Non-pigmented ciliary epithelial cell (primary cell): ENCODE results near the gene DSCAML1.

Experiments
- DNase-seq: peaks from one replicate; pipeline ENCODE4 v3.0.0-alpha.2; 2010; ENCODE audit warnings: low read depth

The DSCAML1 gene

GRCh38 chr11:117443266-117444186 is 353.5 kb downstream of the DSCAML1 start:
- peak; percentile 5 for DNase-seq

- no peak for DNase-seq
Measured at GRCh38 chr11:117442869-117443239, 354.2 kb downstream of the DSCAML1 start.

DNA sequence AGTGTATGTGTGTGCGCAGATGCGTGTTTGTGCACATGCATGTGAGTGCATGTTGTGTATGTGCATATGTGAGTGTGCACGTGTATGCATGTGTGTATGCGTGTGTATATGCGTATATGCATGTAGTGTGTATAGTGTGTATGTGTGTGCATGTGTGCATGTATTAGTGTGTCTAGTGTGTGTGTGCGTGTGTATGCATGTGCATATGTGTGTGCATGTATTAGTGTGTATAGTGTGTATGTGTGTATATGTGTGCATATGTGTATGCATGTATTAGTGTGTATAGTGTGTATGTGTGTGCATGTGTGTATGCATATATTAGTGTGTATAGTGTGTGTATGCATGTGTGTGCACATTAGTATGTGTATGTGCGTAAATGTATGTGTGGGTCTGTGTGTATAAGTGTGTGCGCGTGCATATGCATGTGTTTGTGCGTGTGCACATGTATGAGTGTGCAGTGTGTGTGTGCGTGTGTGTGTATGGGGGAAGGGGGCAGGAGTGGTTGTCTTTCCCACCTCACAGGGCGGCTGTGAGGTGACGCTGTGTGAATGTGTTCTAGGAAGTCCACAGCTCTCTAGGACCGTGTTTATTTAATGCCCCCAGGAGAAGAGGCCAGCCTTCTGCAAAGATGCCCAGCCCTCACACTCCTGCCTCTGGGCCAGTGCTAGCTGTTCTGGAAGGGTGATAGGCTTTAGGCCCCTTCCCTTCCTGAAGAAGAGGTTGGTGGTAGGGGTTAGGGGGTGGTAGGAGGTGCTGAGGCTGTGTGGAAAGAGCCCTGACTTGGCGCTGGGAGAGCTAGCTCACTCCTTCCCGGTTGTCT is 354.8 kb downstream of the DSCAML1 start:
- no peak for DNase-seq

- DNase-seq = no peak
Measured at GRCh38 chr11:117441146-117441975, 355.7 kb downstream of the DSCAML1 start.

GRCh38 chr11:117440258-117440657 is 356.8 kb downstream of the DSCAML1 start:
- DNase-seq = no peak

- no peak for DNase-seq
Measured at GRCh38 chr11:117439256-117439655, 357.8 kb downstream of the DSCAML1 start.

DNA sequence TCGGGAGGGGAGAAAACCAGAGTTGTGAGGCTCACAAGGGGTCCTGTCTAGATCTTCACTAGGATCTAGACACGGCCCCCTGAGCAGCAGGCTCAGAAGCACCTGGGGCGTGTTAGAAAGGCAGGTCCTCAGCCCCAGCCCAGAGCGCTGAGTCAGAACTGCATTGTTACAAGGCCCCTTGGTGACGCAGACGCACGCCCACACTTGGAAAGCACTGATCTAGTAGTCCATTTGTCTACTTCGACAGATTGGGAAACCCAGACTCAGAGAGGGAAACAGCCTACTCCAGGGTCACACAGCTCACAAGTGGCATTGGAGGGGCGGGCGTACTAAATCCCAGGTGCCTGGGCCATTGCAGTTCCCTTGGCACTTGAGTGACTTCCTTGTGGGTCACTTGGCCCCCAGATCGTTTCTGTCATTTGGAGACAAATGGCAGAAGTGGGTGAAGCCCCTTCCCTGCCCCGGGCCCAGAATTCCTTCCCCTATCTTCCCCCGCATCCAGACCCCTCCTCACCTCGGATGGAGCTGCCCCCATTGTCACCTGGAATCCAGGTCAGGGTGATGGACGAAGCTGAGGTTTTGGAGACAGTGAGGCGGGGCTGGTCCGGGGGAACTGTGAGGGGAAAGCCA is 358.5 kb downstream of the DSCAML1 start:
- DNase-seq = no peak

DNA sequence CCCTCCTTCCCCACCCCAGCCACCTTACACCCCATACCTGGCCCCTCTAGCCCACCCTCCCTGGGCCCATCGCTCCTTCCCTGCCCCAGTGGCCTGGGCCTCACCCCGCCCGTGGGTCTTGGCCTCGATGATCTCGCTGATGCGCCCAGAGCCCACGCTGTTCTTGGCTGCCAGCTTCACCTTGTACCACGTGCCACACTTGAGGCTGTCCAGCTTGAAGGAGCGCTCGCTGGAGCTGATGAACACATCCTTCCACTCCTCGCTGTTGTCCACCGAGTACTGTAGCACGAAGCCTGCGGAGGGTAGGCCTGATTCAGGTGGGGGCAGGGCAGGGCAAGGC is 359.3 kb downstream of the DSCAML1 start:
- DNase-seq = no peak

DNA sequence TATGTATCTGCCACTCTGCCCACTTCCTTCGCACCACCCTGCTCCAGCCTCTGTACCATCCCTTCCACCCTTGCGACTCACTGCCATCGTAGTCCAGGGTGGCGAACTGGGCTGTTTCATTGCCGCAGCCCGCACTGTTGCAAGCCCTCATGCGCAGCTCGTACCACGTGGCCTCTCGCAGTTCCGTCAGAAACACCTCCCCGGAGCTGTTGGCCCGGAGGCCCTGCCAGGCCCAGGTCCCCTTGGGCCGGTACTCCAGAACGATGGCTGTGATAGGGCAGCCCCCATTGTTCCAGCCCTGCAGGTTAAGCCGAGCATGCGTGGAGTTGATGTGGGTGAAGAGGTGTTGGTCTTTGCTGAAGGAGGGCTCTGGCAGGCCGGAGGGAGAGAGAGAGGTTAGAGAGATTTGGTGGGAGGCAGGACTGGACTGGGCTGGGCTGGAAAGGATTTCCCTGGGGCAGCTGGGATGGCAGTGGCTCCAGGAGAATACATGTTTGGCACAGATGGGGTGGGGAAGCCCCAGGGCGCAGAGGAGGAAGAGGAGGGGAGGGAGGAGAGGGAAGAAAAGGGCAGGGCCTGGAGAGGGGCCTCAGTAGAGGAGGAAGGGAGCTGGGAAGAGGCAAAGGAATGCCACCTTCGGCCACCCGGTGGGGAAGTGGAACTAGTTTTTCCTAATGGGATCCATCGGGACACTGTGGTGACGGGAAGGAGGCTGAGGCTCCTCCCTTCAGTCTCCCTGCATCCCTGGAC is 359.8 kb downstream of the DSCAML1 start:
- DNase-seq = no peak

DNA sequence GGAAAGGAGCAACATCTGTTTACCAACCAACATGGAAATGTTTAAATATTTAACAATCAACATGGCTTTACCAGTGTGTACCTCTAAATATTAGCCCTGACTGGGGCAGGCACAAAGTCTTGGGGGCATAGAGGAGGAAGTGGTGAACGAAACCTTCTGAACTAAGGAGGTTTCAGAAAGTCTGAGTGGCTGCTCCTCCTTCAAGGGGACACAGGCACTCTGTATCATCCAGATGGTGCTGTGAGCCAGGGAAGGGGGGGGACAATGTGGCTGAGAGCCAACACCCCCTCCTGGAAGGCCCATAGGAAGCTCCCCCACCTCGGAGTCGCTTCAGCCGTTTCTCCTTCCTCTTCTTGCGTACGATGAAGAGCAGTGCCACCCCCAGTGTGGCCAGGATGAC is 361.7 kb downstream of the DSCAML1 start:
- no peak for DNase-seq

DNA sequence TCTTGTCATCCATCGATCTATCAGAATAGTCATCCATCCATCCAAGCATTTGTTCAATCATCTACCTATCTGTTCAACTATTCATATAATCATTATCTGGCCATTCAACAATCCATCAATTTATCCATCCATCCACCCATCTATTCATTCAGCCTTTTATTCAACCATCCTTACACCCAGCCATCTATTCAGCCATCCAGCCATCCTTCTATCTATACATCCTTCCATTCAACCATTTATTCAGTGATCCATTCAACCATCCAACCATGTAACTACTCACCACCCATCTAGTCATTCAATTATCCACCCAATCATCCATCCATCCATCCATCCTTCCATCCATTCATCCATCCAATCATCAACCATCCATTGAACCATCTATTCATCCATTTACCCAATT is 362.5 kb downstream of the DSCAML1 start:
- DNase-seq = no peak

- DNase-seq = no peak
Measured at GRCh38 chr11:117433717-117434116, 363.3 kb downstream of the DSCAML1 start.

DNA sequence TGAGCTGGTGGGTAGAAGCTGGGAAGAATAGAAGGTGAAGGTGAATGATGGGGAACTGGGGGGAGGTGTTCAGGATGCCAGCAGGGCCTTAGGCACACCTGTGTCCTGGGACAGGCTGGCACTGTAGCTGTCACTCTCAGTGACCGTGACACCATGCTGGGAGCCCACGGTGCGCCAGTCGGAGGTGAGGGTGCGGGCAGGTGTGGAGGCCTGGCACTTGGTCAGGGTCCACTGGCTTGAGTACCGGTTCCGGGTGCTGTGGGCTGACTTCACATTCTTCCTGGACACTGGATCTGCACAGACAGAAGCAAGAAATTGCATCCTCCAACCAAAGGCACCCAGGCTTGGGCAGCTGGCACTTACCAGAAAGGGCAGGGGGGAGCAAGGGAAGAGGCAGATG is 365.6 kb downstream of the DSCAML1 start:
- no peak for DNase-seq

- no peak for DNase-seq
Measured at GRCh38 chr11:117430293-117430955, 366.6 kb downstream of the DSCAML1 start.

DNA sequence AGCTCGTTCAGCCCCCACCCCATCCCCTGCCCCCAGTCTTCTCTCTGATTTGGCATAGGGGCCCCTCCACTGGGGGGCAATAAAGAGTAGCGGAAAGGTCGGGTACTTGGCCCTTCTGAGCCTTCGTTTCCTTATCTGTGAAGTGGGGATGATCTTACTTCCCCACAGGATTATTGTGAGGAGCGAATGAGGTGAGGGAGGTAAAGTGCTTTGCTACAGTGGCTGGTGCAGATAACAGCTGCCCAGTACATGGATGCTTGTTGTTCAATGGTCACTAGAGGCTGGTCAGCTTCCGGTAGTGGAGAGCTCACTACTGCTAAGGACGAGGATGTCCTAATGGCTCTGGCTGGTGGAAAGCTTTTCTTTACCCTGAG is 368.2 kb downstream of the DSCAML1 start:
- DNase-seq = no peak

GRCh38 chr11:117428186-117428855 is 368.7 kb downstream of the DSCAML1 start:
- no peak for DNase-seq

- DNase-seq = no peak
Measured at GRCh38 chr11:117427356-117427874, 369.6 kb downstream of the DSCAML1 start.

DNA sequence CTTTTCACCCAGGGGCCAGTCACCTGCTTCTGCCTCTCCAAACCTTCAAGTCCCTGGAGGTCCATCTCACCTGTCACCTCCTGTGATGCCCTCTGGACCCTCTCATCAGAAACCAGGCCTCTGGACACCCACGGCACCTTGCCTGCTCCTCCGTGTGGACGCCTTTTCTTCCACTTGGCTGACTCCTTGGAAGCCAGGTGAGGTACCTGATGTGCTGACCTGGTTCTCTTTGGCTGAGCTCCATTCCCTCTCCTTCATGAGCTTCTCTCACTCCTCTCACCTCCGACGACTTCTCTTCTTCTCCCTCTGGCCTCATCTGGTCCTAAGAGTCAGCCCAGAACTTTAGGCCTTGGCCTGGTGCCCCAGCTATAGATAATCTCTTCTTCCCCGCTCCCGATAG is 370.1 kb downstream of the DSCAML1 start:
- no peak for DNase-seq

DNA sequence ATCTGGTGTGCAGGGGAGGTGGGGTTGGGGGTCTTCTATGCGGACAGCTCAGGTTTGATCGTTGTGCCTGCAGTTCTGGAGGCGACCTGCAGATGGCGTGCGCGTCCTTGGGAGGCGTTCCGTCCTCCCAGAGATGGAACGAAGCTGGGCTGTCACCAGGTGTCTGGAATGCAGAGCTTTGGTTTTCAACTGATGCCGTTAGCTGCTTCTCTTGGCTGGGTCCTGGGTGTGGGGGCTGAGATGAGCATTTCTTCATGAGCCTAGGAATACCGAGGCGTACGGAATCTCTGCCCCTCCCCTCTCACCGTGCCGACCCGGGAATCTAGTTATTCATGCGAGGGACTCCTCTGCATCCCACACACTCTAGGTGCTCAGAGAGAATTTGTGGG is 370.7 kb downstream of the DSCAML1 start:
- DNase-seq = peak; percentile 5
